HG02885 (cell line): ENCODE measurements around the gene KLHL29.

Source experiments
- ATAC-seq: cut with Tn5 transposase; IDR thresholded peaks from one replicate; pipeline ENCODE4 v1.9.1; 2021; ENCODE audit warnings: mild to moderate bottlenecking; ENCODE audit not compliant: unreplicated experiment, poor library complexity

Gene KLHL29

GRCh38 chr2:23757686-23758433 lies 372.9 kb downstream of the KLHL29 start:
- ATAC-seq = no peak
